Measurements from ENCODE around the gene AFF3.

The AFF3 gene

GRCh38 chr2:99640635-99641151 lies 501.7 kb downstream of the AFF3 start:
- no peak for DNase-seq (ENCODE audit: low read depth in 3 of 3)

- DNase-seq (ENCODE audit: low read depth in 3 of 3): no peak
These were observed 503.6 kb downstream of the AFF3 start for GRCh38 chr2:99638791-99639190.

GRCh38 chr2:99637159-99637697 lies 505.2 kb downstream of the AFF3 start:
- no peak for DNase-seq (ENCODE audit: low read depth in 3 of 3)

GRCh38 chr2:99636144-99637034 lies 506.0 kb downstream of the AFF3 start:
- no peak for DNase-seq (ENCODE audit: low read depth in 3 of 3)

- no peak for DNase-seq (ENCODE audit: low read depth in 3 of 3)
These were observed 506.7 kb downstream of the AFF3 start for GRCh38 chr2:99635710-99636109.

- DNase-seq (ENCODE audit: low read depth in 3 of 3): no peak
These were observed 508.2 kb downstream of the AFF3 start for GRCh38 chr2:99634234-99634633.

- DNase-seq (ENCODE audit: low read depth in 3 of 3): no peak
These were observed 510.7 kb downstream of the AFF3 start for GRCh38 chr2:99631700-99632099.

- DNase-seq (ENCODE audit: low read depth in 3 of 3): no peak
These were observed 513.1 kb downstream of the AFF3 start for GRCh38 chr2:99629320-99629719.

- no peak for DNase-seq (ENCODE audit: low read depth in 3 of 3)
These were observed 516.2 kb downstream of the AFF3 start for GRCh38 chr2:99626158-99626557.

GRCh38 chr2:99624677-99625076 lies 517.7 kb downstream of the AFF3 start:
- DNase-seq (ENCODE audit: low read depth in 3 of 3): no peak

- no peak for DNase-seq (ENCODE audit: low read depth in 3 of 3)
These were observed 518.8 kb downstream of the AFF3 start for GRCh38 chr2:99623613-99624012.

GRCh38 chr2:99623035-99623434 lies 519.4 kb downstream of the AFF3 start:
- no peak for DNase-seq (ENCODE audit: low read depth in 3 of 3)

- no peak for DNase-seq (ENCODE audit: low read depth in 3 of 3)
These were observed 519.9 kb downstream of the AFF3 start for GRCh38 chr2:99622534-99622933.

- no peak for DNase-seq (ENCODE audit: low read depth in 3 of 3)
These were observed 520.6 kb downstream of the AFF3 start for GRCh38 chr2:99621774-99622173.

- DNase-seq (ENCODE audit: low read depth in 3 of 3): no peak
These were observed 521.3 kb downstream of the AFF3 start for GRCh38 chr2:99621106-99621505.

- DNase-seq (ENCODE audit: low read depth in 3 of 3): no peak
These were observed 523.2 kb downstream of the AFF3 start for GRCh38 chr2:99619151-99619550.

- DNase-seq (ENCODE audit: low read depth in 3 of 3): no peak
These were observed 523.8 kb downstream of the AFF3 start for GRCh38 chr2:99618579-99619097.

- no peak for DNase-seq (ENCODE audit: low read depth in 3 of 3)
These were observed 524.6 kb downstream of the AFF3 start for GRCh38 chr2:99617811-99618210.

- no peak for DNase-seq (ENCODE audit: low read depth in 3 of 3)
These were observed 527.1 kb downstream of the AFF3 start for GRCh38 chr2:99615247-99615771.

- no peak for DNase-seq (ENCODE audit: low read depth in 3 of 3)
These were observed 528.4 kb downstream of the AFF3 start for GRCh38 chr2:99613980-99614379.

- no peak for DNase-seq (ENCODE audit: low read depth in 3 of 3)
These were observed 530.6 kb downstream of the AFF3 start for GRCh38 chr2:99611786-99612185.

GRCh38 chr2:99611034-99611433 lies 531.4 kb downstream of the AFF3 start:
- no peak for DNase-seq (ENCODE audit: low read depth in 3 of 3)
